CD4-positive, alpha-beta T cell treated with Interleukin-15 for 4 hours (primary cell): Measurements from ENCODE around the gene DMRTC2.

Experiments used
- DNase-seq: peaks from one replicate; pipeline ENCODE4 v3.0.0-alpha.2; 2020; ENCODE audit warnings: low spot score

Gene DMRTC2

DNA sequence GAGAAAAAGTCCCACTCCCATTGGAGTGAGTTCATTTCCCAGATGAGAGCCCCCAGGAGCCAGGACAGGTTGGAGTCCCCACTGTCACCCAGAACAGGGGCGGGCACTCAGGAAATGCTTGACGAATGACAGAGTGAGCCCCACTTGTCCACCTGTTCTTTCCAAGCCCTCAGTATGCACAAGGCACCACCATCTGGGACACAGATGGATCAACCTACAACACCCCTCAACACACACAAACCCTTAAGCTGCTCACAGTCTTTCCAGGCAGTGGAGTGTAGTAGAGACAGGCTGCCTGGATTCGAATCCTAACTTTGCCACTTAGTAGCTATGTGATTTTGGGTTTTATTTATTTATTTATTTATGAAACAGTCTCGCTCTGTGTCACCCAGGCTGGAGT, 46.1 kb downstream of the DMRTC2 start:
- DNase-seq = no peak

DNA sequence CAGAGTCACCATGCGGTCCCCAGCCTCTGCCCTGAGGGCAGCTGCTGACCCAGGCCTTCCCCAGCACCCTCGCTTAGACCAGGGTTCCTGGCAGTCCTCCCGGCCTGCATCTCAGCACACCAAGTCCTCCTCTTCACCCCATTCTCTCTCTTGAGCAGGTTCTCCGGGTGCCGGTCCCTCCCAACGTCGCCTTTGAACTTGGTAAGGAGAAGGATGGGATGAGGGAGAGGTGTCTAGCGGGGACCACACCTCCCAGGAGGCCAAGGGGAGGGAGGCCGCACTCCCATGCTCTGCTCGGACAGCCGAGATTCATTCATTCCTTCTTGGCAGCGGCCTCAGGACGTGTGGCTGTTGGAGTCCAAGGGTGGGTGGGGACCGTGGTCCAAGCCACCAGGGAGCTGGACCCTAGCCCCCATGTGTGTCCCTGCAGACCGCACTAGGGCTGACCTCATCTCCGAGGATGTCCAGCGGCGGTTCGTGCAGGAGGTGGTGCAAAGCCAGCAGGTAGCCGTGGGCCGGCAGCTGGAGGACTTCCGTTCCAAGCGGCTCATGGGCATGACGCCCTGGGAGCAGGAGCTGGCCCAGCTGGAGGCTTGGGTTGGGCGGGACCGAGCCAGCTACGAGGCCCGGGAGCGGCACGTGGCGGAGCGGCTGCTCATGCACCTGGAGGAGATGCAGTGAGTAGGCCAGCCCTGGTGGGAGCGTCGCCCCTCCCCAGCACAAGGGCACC, 47.5 kb downstream of the DMRTC2 start:
- no peak for DNase-seq

- DNase-seq = no peak
These were observed 49.1 kb downstream of the DMRTC2 start for GRCh38 chr19:41893899-41894298.

- no peak for DNase-seq
These were observed 49.5 kb downstream of the DMRTC2 start for GRCh38 chr19:41894350-41894749.

DNA sequence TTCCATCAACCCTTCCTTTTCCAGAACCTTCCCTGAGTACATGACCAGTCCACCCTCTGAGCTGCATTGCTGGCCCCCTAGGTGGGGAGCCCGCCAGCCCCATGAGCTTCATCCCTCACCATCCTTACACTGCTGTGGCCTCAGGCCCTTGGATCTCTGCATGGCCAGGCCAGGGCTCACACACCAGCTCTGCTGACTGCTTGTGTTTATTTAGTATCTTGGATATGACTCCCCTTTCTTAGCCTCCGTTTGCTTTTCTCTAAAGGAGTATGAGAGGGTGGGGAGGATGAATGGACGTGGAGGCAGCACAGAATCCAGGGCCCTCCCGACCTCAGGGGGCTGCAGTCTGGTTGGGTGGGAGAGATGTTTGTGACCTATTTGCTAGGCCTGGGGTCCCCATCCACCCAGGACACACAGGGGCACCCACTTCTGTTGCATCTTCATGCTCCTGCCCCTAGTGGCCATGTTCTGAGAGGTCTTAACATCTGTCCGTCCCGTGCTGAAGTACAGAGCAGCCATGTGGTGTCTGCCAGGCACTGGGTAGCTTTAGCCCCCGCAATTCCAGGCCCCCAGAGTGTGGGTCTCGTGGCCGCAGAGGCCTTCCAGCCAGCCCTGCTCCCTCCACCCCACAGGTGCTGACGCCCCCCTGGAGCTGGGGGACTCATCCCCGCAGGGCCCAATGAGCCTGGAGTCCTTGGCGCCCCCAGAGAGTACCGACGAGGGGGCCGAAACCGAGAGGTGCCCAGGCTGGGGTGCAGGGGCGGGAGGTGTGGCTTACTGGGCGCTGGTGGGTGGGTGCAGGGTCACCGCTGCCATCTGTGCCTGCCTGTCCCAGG, 51.1 kb downstream of the DMRTC2 start:
- no peak for DNase-seq

GRCh38 chr19:41896581-41896942, 51.7 kb downstream of the DMRTC2 start:
- no peak for DNase-seq

- DNase-seq = no peak
These were observed 52.3 kb downstream of the DMRTC2 start for GRCh38 chr19:41897181-41897580.

DNA sequence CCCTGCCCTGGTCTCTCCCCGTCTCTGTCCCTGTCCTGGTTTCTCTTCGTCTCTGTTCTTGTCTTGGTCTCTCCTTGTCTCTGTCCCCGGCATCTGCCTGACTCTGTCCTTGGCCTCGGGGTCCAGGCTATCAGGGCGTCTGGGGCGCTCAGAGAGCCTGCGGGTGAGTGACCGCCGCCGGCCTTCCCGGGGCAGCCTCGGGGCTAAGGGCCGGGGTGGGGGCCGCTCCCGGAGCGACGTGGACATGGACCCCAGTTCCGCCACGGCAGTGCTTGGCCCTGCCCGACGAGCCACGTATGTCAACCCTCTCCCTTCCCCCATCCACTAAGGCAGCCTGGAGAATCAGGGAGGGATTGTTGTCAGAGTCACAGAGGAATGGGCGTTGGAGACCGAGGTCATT, 53.0 kb downstream of the DMRTC2 start:
- no peak for DNase-seq

- DNase-seq = no peak
These were observed 53.4 kb downstream of the DMRTC2 start for GRCh38 chr19:41898235-41898634.
